ENCODE measurements around the gene SLC25A21.
"Not testable (repeated sequence)": the region's sequence is repeated elsewhere in the genome, so short reads cannot be mapped to it uniquely, and the experiment has no call there.

The SLC25A21 gene

GRCh38 chr14:36935976-36936678 lies 236.3 kb downstream of the SLC25A21 start:
- no peak for DNase-seq

GRCh38 chr14:36934304-36934703 lies 238.1 kb downstream of the SLC25A21 start:
- DNase-seq: no peak

GRCh38 chr14:36931791-36932190 lies 240.6 kb downstream of the SLC25A21 start:
- DNase-seq: no peak

GRCh38 chr14:36928432-36928831 lies 244.0 kb downstream of the SLC25A21 start:
- DNase-seq: no peak

GRCh38 chr14:36925094-36925493 lies 247.3 kb downstream of the SLC25A21 start:
- no peak for DNase-seq

- DNase-seq: no peak
Observed at GRCh38 chr14:36916668-36917067, 255.7 kb downstream of the SLC25A21 start.

GRCh38 chr14:36915081-36915480 lies 257.3 kb downstream of the SLC25A21 start:
- DNase-seq: no peak

GRCh38 chr14:36910578-36910977 lies 261.8 kb downstream of the SLC25A21 start:
- DNase-seq: no peak

- no peak for DNase-seq
Observed at GRCh38 chr14:36905272-36905888, 267.0 kb downstream of the SLC25A21 start.

- no peak for DNase-seq
Observed at GRCh38 chr14:36901861-36902260, 270.5 kb downstream of the SLC25A21 start.

- no peak for DNase-seq
Observed at GRCh38 chr14:36900846-36901245, 271.6 kb downstream of the SLC25A21 start.

GRCh38 chr14:36896300-36896699 lies 276.1 kb downstream of the SLC25A21 start:
- DNase-seq: not testable (repeated sequence)

- DNase-seq: no peak
Observed at GRCh38 chr14:36884049-36884448, 288.4 kb downstream of the SLC25A21 start.

- no peak for DNase-seq
Observed at GRCh38 chr14:36880276-36880675, 292.1 kb downstream of the SLC25A21 start.

GRCh38 chr14:36879558-36879957 lies 292.8 kb downstream of the SLC25A21 start:
- DNase-seq: no peak

GRCh38 chr14:36874396-36875138 lies 297.8 kb downstream of the SLC25A21 start:
- peak; percentile 98 for DNase-seq

- DNase-seq: no peak
Observed at GRCh38 chr14:36870776-36871175, 301.6 kb downstream of the SLC25A21 start.

GRCh38 chr14:36869125-36869524 lies 303.3 kb downstream of the SLC25A21 start:
- no peak for DNase-seq

- DNase-seq: no peak
Observed at GRCh38 chr14:36866867-36867266, 305.5 kb downstream of the SLC25A21 start.

GRCh38 chr14:36863271-36863670 lies 309.1 kb downstream of the SLC25A21 start:
- no peak for DNase-seq

- DNase-seq: not testable (repeated sequence)
Observed at GRCh38 chr14:36862237-36862636, 310.2 kb downstream of the SLC25A21 start.

GRCh38 chr14:36860831-36861230 lies 311.6 kb downstream of the SLC25A21 start:
- DNase-seq: no peak

- no peak for DNase-seq
Observed at GRCh38 chr14:36859119-36859518, 313.3 kb downstream of the SLC25A21 start.

- no peak for DNase-seq
Observed at GRCh38 chr14:36857842-36858445, 314.5 kb downstream of the SLC25A21 start.
